Hematopoietic multipotent progenitor cell (in vitro differentiated cells): ENCODE measurements around the gene POTEB. TPM values are rescaled to one million over a fixed set of nuclear protein-coding genes. Genes with fewer than 3 reads are reported as not detected.
"Not testable (repeated sequence)": the region's sequence is repeated elsewhere in the genome, so short reads cannot be mapped to it uniquely, and the experiment has no call there.

Experiments
- DNase-seq, 3 donors: peaks; one replicate each; pipeline ENCODE4 v3.0.0-alpha.2; 2011 to 2015; ENCODE audit warnings: low read depth in 2 of 3, low spot score in 2 of 3
- small RNA-seq: library from RNA; depleted of rRNA; stranded (forward); fragments of <200 nt; gene quantifications from one replicate; pipeline ENCODE3, GENCODE V24; 2012
- total RNA-seq: library from RNA; depleted of rRNA; stranded (reverse); fragments of >200 nt; gene quantifications from one replicate; pipeline ENCODE4 v1.2.3, GENCODE V29; 2012

POTEB gene
- not detected for total RNA-seq

- not testable (repeated sequence) for DNase-seq
These were observed at the start of gene POTEB for GRCh38 chr15:21877635-21878034. Gene POTEB, minus strand, starts transcription at chr15:21877735. Its CDS starts 489 bp downstream, at chr15:21877246.

DNA sequence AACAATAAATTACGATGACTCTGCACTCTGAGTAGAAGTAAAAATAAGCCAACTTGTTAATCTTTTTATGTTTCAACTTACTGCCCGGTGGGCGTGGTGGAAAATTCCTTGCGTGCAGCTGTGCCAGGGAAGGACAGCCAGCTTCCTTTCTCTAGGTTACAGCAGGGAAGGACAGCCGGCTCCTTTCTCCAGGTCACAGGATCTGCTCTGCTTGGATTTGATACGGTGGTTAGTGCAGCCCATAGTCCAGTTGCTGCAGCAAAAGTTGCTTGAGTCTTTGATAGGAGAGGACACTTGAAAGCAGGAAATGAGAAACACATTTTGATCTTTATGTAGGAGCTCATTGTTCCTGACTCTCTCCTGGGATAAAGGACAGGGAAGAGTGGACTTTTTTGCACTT, 13.4 kb upstream of the POTEB start:
- not testable (repeated sequence) for DNase-seq

DNA sequence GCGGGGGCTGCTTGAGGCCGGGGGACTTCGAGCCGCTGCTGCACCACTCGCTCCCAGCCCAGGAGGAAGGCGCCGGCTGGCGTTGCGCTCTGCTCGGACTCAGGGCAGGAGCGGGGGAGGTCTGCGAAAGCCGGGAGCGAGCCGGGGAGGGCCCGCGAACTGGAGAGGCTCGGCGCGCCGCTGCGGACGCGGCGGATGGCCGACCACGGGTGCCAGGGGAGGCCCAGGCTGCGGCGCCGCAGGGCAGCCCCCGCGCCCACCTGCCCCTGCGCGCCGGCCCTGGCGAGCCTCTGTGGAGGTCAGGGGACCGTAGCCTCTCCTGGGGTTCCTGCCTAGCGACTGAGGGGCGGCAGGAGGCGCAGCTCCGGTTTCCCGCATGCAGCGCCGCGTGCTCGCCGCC, 12.0 kb upstream of the POTEB start:
- DNase-seq, result not testable (repeated sequence)

DNA sequence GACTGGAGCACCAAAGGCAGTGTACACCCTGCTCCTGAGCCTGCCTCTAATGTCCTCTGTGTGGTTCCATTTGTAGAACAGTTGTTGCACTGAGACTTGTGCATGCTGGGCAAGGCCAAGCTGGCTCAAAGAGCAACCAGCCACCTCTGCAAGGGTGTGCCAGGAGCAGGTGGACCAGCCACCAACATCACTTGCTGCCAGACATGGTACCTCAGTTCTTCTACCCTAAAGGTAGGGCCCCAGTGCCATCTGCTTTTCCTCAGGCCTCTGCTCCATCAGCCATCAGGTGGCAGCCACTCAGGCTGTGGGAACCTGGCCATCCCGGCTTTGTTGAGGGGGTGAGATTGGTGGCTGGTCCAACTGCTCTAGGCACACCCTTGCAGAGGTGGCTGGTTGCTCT, 38.7 kb downstream of the POTEB start:
- not testable (repeated sequence) for DNase-seq

Small RNA genes lying within 50 kb of the gene (small RNA-seq; reads per million reads assigned to genes)
- gene MIR3118-4 (not detected), gene RNU6-631P (not detected)

Other genes with a start within 250 kb of the POTEB start
- gene OR4M2, start 202.8 kb upstream of the POTEB start, total RNA-seq, result not detected